Keratinocyte (primary cell): ENCODE data around the gene ALPI.

Experiments used
- CTCF ChIP-seq, 3 experiments: IDR thresholded peaks in 1 of 3; conservative IDR thresholded peaks in 1 of 3; optimal IDR thresholded peaks in 1 of 3; 2 replicates in 2 of 3; 3 replicates in 1 of 3; pipeline versions ENCODE3 to v1.5.1; 2011; ENCODE audit warnings: low read length in 3 of 3, mild to moderate bottlenecking in 3 of 3, moderate library complexity in 2 of 3, control low read depth in 1 of 3, inconsistent platforms in 1 of 3; ENCODE audit not compliant: insufficient read depth in 2 of 3; ENCODE audit errors: extremely low read depth in 1 of 3
- EZH2 ChIP-seq: IDR thresholded peaks from one replicate; pipeline ENCODE4 v1.6.1; 2012; ENCODE audit warnings: inconsistent platforms, mild to moderate bottlenecking, low read length, moderate library complexity

- peak in 1 of 3 experiments; percentile 12 for TF ChIP-seq CTCF (optimal IDR thresholded peaks at IDR 0.05 in 1 of 3, IDR thresholded peaks at IDR 0.05 in 1 of 3, conservative IDR thresholded peaks at IDR 0.05 in 1 of 3; ENCODE audit: extremely low read depth in 1 of 3, insufficient read depth in 2 of 3, low read length in 3 of 3)
- TF ChIP-seq EZH2: peak; percentile 94
These were observed 35.3 kb upstream of the ALPI start for GRCh38 chr2:232420463-232421188.
